Measurements from ENCODE around the gene BTBD2.

Gene BTBD2

GRCh38 chr19:2015608-2015950 lies at the start of gene BTBD2:
Gene BTBD2, minus strand, starts transcription at chr19:2015714. Its CDS starts 11 bp downstream, at chr19:2015703.
- DNase-seq = peak; percentile 63 to 67

GRCh38 chr19:2064788-2065524 lies 49.4 kb upstream of the BTBD2 start:
- DNase-seq = no peak

- no peak for DNase-seq
Observed at GRCh38 chr19:2064395-2064787, 48.9 kb upstream of the BTBD2 start.

GRCh38 chr19:2063824-2064223 lies 48.3 kb upstream of the BTBD2 start:
- no peak for DNase-seq

DNA sequence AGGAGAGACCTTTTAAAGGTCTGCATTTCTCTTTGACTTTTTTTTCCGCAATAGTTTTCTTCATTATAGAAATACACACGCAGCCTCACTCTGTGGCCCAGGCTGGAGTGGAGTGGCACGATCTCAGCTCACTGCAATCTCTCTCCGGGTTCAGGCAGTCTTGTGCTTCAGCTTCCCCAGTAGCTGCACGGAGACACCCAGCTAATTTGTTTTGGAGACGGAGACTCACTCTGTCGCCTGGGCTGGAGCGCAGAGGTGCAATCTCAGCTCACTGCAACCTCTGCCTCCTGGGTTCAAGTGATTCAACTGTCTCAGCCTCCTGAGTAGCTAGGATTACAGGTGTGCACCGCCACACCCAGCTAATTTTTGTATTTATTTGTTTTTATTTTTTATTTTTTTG lies 47.3 kb upstream of the BTBD2 start:
- no peak for DNase-seq

DNA sequence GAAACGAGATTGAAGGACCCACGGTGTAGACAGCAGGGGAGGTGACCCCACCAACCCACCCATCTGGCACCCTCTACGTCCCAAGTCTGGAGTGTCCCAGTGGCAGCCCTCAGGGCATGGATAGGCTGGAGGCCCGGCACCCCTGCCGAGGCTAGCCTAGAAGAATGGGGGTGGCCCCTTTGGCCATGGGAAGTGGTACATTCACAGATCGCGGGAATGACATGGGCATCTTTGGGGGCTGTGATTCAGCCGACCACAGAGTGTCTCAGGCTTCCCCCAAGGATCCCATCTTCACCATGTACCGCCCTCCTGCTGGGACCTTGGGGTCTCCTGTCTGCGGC lies 46.8 kb upstream of the BTBD2 start:
- DNase-seq = no peak

DNA sequence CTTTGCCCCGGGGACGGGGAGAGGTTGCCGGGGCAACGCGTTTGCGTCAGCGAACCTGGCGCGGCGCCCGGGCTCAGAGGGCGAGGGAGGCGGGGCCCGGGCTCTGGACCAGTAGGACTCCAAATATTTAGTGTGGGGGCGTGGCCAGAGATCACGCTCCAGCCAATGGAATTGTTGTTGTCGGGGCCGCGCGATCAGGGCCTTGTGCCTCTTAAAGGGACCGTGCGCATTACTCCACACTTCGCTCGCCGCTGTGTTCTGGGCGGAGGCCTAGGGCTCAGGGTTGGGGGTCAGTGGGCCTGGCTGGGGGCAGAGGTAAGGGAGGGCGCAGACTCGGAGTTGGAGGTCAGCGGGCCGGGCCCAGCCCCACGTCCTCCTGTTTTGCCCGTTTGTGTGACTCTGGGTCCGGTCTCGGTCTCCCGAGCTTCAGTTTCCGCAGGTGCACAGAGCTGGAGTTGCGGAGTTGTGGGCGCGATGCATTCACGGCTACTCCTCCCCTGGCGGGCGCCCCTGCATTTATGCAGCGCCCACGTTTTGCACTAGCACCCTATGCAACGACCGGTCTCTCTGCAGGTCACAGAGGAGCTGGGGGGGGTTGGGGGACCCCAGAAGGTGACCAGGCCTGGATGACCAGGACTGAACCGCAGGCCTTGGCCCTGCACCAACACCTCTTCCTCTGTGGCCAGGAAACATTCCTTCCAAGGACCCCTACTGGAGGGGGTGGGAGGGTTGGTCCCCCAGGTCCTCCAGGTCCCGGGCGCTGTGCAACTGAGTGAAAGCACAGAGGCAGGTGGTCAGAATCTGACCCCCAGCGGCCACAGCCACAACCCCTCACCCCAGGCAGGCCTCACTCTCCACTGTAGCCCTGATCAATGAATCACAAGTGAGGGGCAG lies 46.2 kb upstream of the BTBD2 start:
- peak; percentile 99 for DNase-seq

DNA sequence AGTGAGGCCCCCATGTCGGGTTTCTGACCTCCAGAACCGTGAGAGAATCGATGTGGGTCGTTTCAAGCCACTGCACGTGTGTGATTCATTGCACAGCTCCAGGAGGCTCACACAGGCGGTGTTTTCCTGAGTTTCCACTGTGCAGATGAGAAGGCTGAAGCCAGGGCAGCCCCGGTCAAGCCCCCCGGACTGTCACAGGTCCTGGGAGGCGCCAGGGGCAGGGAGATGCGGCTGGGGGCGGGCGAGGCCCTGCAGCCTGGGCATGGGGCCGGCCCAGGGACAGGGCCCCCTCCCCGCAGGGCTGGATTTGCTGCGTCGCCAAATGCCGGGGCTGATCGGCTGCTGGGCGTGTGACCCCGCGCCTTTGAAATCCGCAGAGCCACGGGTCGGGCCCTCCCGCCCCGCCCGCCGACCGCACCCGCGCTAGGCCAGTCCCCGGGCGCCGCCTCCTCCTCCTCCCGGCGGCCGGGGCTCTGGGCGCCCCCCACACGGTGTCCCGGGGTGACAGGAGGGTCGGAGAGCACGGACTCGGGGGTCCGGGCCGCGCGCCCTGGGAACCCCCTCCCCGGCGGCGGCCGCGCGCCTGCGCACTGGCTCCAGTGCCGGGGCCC lies 45.5 kb upstream of the BTBD2 start:
- peak; percentile 58 to 66 for DNase-seq

- DNase-seq = no peak
Observed at GRCh38 chr19:2059422-2060201, 44.1 kb upstream of the BTBD2 start.

GRCh38 chr19:2058570-2059421 lies 43.3 kb upstream of the BTBD2 start:
- DNase-seq = no peak

DNA sequence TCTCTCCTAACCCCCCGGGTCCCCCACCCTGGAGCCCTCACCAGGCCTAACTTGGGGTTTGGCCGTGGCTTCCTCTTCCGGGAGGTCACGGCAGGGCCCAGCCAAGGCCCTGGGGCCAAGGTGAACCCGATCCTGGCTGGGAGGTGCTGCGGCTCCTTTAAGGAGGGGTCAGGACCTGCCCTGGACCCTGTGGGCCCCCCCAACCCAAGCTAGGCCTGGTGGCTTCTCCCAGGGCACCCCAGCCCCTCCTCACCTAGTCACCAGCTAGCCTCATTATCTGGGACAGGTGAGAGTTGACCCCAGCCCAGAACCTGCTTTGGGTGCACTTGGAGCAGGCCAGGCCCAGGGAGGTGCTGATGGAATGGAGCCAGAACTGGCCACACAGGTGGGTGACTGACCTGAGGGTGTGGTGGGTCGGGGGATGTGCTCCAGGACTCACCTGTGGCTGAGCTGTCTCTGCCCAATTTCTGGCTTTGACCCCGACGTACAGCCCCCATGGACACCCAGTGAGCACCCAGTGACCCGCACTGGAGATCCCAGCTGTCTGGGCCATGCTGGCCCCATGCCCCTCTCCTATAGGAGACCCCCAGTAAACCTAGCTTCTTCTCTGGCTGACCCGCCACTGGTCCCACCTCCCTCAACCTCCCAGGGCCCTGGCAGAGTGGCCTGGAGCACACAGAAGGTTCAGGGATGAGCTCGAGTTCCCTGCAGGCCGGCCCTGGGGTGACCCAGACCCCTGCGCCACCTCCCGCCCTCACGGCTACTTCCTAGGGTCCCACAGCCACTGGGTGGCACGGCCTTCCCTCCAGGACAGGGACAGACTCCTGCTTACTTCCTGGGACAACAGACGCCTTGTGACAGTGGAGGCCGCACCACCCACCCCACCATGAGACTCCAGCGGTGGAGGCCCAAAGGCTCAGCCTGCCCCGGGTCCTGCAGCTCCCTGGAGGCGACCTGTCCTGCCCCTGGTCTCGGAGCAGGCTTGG lies 42.3 kb upstream of the BTBD2 start:
- DNase-seq = no peak

GRCh38 chr19:2056837-2057192 lies 41.3 kb upstream of the BTBD2 start:
- no peak for DNase-seq

DNA sequence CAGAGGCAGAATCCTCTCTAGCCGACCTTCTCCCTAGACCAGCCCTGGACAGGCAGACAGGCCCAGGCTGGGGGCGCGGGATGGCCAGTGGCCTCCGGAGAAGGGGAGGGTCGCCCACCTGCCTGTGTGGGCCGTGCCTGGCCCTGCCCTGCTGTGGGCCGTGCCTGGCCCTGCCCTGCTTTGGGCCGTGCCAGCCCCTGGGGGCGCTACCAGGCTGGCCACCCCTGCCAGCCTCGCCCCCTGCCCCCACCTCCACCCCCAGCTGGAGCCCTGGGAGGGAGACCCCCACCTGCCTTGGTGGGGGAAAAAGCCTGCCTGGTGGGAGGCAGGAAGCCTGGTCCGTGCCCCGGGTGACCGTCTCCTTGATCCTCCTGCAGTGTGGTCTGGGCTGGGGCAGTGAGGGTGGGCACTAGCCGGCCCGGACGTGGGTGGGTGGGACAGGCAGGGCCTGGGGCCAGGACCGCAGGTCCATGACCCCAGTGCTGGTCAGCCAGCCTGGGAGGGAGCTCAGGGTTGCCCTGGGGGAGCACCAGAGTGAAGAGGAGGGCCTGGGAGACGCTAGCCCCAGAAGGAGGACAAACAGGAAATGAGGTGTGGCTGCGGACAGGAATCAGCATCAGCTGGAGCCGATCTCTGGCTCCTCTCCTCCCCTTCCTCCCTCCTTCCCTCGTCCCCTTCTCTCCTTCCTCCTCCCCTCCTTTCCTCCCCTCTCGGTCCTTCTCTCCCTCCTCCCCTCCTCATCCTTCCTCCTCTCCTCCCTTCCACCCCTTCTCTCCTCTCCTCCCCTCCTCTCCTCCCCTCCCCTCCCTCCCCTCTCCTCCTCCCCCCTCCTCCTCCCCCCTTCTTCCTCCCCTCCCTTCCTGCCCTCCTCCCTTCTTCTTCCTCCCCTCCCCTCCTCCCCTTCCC lies 40.7 kb upstream of the BTBD2 start:
- DNase-seq = no peak

DNA sequence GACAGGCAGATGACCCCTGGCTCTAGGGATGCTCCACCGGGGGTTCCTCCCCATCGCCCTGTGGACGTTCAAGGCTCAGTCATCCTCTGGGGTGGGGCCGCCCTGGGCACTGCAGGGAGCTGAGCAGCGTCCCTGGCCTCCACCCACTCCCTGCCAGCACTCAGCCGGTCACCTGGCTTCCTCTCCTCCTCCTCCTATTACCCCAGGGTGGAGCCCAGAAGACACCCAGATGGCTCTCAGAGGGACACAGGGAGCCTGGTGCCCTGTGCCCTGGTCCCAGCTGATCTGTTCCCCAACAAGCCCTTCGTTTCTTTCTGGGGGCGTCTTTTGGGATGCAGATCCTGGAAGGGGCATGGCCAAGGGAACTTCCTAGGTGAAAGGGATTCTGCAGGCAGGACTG lies 39.2 kb upstream of the BTBD2 start:
- DNase-seq = no peak

DNA sequence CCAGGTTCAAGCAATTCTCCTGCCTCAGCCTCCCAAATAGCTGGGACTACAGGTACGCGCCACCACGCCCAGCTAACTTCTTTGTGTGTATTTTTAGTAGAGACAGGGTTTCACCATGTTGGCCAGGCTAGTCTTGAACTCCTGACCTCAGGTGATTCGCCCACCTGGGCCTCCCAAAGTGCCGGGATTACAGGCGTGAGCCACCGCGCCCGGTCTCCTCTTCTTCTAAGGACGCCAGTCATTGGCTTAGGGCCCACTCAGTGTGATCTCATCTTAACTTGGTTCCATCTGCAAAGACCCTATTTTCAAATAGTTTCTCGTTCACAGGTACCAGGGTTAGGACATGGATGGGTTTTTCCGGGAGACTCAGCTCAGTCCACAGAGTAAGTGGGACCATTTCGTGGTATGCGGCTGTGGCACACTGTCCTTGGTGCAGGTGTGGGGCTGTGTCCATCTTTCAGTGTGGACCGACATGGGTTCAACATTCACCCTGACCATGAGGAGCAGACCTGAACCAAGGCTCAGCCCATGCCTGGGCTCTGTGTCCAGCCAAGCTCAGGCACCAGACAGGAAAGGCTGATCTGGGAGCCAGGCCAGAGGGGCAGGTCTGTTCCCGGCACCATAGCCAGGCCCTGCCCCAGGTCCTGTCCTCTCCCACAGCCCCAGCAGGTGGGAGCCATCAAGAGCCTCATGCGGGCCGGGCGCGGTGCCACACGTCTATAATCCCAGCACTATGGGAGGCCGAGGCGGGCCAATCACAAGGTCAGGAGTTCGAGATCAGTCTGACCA lies 38.3 kb upstream of the BTBD2 start:
- no peak for DNase-seq

GRCh38 chr19:2051773-2052704 lies 36.5 kb upstream of the BTBD2 start:
- DNase-seq = peak; percentile 43 to 46

DNA sequence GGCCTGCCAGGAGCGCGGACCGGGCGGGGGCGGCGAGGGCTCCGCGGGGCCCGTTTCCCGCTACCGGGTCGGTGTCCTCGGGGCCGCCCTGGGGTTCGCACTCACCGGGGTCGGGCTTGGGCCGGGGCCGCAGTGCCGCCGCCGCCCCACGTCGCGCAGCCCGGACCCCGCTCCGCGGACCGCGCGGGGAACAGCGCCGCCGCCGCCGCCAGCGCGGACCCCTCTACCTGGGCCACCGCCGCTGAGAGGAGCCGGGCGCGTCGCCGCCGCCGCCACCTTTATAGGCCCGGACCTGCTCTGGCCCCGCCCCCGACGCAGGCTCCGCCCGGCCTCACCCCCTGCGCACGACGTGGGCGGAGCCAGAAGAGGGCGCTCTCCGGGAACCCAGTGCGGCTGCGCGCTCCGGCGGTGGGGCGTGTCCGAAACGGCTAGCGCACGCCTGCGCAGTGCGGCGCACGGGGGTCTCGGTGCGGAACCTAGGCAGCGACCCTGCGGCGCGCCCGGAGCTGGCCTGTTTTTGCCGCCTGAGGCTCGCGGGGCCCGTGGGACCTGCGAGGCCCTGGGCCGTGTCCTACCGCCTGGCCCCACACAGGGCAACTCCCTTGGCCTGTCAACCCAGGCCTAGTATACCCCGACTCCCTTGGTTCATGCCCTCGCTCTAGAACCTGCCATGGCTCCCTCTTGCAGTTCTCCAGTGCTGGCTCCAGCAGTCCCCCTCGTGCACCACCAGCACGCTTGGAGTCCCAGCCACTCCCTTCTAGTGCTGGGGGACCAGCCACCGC lies 35.7 kb upstream of the BTBD2 start, which contains the start of gene MKNK2:
Gene MKNK2 (minus strand): TSS at position 254 of the 782 bp plus-strand sequence. CDS start 393 bp downstream, outside the sequence.
- peak; percentile 96 for DNase-seq

All from stimulated activated CD4-positive, alpha-beta T cell treated with anti-CD3 and anti-CD28 coated beads, Interleukin-2, amount 100 ng/mL, for 24 hours (primary cell).